GM18520 (cell line): ENCODE results near the gene CDH13.

Experiments
- ATAC-seq: cut with Tn5 transposase; IDR thresholded peaks from one replicate; pipeline ENCODE4 v1.9.1; 2021; ENCODE audit not compliant: unreplicated experiment

The CDH13 gene

DNA sequence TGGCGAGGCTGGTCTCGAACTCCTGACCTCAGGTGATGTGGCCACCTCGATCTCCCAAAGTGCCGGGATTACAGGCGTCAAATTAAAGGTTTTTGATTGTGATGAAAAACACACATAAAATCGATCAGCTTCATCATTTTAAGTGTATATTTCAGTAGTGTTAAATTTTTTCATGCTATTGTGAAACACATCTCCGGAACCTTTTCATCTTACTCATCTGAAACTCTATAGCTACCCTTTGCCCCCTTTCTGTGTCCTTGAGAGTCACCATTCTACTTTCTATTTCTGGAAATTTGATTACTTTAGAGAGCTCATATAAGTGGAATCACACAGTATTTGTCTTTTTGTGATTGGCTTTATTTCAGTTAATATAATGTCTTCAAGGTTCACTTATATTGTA is 702.7 kb downstream of the CDH13 start:
- ATAC-seq: no peak

DNA sequence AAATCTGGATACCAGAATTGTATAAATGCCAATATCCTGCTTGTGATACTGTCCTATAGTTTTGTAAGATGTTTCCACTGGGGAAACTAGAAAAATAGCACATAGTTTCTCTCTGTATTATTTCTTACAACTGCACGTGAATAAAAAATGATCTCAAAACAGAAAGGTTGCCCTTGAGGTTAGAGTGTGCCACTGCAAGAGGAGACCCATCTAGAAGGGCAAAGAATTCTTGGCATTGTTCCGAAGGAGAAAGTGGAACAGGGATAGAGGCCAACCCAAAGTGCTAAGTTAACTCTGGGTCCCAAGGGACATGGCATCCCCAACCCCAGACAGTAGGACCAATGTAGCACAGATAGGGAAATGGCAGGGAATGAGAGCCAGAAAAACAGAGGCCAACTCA is 703.5 kb downstream of the CDH13 start:
- no peak for ATAC-seq

DNA sequence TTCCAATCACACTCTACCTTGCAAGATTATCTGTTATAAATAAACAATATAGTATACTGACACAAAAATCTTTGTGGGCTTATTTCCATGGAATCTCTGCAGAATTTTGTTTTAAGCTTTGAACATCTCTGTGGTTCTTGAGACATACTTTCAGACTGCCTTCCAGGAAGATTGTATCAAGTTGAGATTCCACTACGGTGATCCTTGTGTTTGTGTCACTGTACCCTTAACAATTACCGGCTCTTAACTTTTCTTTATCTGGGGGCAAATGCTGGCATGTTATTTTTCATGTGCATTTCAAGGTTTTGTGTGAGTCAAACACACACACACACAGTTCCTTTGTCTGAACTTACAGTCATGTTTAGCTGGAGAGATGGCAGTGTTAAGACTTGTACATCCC is 708.3 kb downstream of the CDH13 start:
- no peak for ATAC-seq

DNA sequence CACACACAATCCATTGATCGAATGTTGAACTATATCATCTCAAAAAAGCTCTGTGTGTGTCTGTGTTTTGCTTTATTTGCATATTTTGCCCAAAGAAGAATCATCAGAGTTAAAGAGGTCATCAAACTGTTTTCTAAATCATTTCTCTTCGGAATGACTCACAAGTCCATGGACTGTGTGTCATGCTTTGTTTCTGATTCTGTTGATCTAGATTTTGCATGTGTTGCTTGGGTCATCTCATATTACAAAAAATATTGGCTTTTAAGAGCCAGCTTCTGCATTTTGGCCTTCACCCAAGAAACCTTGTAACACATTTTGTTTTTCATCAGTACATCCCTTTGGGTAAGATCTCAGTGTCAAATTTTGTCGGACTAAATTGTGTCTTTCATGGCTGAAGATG is 709.8 kb downstream of the CDH13 start:
- no peak for ATAC-seq

DNA sequence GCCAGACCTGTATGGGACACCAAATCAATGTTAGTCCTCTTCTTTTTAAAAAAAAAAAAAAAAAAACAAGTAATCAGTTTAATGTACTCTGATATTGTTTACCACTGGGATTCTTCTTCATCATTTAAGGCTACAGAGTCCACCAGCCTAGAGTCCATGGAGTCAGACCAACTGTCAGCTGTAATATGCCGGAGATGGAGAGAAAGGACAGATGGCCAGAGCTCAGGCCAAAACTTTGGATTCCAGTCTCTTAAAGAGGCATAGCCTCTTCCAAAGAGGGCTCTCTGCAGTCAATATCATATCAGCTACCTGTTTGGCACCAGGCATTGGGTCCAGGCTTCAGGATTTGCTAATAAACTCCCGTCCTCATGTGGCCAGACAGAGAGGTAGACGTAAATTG is 711.4 kb downstream of the CDH13 start:
- no peak for ATAC-seq

DNA sequence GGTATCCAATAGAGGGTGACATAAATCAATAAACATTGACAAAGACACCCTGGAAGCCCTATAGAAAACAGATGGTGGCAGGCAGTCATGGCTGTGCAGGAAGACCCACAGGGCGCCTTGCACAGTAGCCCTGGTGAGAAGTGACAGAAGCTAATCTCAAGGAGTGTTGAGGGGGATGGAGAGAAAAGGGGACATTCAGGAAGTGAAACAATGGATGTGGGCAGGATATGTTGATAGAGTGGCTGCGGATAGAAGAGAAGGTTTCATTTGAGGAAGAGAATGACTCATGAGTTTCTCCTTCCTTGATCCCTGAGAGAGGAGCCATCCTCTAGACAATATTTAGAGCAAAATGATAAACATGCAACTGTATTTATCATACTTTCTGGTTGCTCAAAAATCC is 712.2 kb downstream of the CDH13 start:
- ATAC-seq: no peak

DNA sequence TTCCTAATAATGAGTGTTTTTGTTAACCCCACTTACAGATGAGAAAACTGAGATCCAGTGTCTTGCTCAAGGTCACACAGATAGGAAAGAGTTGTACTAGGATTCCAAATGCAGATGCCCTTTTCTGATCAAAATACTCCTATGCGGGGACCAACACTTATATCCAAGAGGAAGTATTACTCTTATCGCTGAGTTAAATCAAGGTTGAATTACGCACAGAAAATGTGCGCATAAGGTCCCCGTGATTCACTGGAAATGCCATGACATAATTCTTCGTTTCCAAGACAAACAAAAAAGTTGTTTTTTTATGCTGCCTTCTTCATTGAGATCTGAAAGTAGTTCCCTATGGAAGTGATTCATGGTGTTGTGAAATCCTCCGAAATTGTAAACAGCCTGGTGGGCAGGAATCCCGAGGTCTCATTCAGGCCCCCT is 717.2 kb downstream of the CDH13 start:
- ATAC-seq: no peak

DNA sequence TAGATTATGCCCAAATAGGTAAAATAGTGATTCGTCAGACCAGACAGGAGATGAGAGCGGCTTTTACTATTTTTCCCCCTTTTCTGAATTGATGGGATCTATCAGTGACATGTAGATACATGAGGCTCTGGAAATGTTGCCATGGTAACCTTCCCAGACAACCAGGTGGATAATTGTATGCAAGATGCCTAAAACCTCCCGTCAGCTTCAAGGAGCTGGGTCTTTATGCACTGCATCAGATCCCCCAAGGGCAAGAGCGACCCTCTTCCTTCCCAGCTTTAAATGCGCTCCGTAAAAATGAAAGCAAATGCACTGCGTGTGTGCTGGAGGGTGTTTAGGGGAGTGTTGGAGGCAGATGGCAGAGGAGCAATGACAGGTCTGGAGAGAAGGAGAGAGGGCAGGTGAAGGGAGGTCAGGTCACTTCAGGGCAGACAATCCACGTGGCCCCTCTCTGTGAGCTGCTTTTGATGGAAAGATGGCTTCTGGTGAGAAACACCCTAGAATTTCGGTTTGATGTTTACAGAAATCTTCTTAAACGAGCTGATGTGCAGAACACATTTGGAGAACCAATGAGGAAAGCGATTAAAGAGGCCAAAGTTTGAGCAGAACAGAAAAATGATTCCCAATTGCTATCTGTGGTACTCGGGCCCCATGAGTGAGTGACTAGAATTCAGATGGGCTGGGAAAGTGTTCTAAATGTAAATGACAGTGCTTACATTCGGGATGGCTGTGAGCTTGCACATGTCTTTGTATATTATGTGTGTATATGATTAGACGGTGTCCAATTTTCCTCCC is 719.3 kb downstream of the CDH13 start:
- ATAC-seq: no peak

DNA sequence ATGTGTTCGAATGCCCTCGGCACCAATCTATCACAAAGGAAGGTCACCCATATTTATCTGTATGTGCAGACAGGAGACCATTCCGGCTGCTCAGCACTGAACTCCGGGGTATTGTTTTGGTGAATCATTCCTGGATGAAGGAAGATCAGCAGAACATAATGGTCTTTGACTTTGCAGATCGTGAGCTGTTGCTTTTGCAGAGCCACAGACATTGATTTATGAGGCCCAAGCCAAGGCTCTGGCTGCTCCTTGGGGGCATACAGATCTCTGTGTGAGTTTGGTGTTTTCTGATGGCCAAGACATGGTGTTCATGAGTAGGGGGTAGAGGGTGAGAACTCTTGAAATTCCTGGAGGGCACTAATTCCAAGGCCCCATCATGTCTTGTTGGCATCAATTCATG is 722.2 kb downstream of the CDH13 start:
- ATAC-seq: no peak

DNA sequence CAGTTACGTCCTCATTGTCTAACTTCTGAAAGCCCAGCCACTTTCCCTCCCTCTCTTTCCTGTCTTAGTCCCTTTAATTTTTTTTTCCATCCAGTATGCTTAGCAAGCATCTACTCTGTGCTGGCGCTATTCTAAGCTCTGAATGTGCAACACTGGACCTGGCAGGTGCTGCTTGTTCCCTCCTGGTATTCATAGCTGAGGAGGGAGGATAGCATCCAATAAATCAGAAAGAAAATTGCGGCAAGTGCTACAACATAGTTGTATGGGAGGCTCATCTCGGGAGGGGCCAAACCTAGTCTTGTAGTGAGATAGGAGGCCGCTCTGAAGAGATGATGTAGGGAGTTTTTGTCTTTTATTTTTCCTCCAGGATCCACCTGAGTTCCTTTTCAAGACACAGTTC is 723.7 kb downstream of the CDH13 start:
- no peak for ATAC-seq

DNA sequence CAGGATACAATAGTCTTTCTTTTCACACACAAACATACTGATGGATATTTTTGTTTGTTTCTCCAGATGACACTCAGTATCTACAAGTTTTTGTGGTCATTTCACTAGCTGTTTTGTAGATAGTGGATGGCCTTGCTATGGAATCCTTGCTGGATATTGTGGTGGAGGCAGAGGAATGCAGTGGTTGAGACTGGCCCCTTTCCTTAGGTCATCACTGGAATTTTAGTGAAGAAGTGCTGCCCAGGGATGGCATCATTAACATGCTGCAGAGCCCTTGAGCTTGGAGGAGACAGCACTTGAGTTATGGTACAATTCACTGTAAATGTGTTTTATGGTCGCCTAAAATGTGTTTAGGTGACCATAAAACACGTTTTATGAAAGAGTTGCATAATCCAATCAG is 725.1 kb downstream of the CDH13 start:
- ATAC-seq: no peak

DNA sequence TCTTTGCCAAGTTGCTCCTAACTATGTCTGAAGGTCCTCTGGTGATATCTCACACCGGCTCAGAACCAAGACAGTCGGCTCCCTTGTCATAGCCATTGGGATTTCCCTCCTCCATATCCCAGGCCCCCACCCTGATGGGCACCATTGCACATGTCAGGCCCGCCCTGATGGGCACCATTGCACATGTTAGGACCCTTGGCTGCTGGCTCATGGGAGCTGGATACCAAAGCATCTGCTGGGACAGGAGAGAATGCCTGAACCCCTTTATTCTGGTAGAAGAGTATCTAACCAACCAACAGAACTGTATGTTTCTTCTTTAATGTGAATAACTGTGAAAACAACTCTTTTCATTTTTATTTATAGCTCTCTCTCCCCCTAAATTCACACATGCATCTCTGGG is 726.5 kb downstream of the CDH13 start:
- ATAC-seq: no peak

DNA sequence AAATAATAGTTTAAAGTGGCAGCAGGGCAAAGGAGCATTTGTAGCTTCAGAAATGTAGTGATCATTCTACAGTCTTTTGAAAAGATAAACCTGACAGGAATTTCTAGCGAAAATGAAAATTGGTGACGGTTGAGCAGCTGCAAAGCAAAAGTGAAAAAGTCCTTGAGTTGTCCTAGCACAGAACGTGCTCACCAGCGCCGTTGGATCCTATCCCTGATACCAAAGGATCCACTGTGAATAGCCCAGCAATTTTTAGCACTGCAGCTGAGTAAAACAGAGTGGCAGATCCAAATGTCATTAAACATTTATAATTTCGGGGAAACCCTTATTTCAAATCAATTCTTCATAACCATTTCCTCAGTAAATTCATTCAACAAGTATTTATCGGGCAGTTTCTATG is 727.2 kb downstream of the CDH13 start:
- no peak for ATAC-seq

DNA sequence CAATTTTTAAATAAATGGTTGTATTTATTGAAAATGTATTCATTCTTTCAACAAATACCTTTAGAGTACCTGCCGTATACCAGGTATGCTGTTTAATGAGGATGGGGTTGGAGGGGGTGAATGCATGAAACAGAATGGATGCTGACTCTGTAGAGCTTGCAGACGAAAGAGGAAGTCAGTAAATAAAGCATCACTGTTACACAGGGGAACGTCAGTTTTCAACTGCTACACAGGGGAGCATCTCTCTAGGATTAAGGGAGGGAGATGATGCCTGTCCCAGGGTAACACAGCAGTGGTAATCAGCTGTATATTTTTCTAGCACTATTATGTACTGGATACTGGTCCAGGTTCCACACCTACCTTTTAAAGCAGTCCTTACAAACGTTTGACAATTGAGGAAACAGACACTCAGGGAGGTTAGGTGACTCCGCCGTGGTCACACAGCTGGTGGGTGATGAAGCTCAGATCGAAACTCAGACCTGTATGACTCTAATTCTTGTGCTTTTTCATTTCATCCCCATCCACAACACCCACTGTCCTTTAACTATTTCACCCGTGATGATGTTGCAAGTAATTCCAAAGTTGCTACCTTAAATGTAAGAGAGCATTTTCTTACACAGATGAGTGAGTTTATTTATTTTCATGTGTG is 728.9 kb downstream of the CDH13 start:
- ATAC-seq: no peak

DNA sequence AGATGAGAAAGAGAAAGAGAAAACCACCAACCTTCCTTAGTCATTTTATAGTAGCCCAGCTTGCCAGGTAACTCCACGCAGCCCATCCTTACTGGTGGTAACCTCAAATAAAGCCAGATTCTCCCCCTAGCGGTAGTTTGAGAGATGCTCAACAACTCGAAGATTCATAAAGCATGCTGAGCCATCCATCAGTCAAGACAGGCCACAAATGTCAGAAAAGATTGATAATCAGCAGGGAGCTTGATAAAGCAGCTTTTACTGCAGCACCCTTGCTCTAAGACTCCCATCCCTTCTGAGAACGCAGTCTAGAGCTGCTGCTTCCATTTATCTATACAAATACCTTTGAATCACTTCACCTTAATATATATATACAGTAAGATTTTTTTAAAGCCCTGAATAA is 729.5 kb downstream of the CDH13 start:
- no peak for ATAC-seq

DNA sequence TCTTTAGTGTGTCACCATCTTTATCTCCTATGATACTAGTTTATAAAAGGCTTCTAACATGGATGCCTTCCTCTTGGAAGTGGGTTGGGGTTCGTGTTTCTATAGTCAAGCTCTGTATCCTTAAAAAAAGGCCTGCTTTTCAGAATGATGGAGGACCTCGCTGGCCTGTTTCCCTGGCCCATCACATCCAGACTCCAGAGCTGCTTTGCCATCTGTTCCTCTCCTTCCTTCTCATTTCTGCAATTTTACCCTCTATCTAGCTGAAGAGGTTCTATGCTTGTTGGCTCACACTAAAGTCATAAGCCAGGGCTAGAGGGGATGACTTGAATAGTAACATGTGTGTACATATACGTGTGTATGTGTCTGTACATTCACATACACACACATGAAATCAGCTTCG is 730.2 kb downstream of the CDH13 start:
- ATAC-seq: no peak

DNA sequence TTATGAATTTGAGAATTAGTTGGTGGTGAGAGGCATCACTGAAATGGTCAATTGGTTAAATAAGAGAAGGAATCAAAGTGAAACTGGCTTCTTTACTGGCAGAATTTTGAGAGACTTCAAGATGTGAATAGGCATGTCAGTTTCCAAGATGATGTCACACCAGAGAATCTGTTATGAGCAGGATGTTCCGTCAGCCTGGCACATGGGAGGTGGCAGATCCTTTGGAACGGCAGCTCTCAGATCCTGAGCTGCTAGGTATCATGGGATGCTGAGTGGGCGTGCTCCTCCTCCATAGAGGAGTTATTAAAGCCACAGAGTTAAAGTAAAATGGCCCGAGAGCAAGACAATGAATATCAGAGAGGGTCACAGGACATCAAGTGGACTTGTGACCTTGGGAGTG is 736.8 kb downstream of the CDH13 start:
- no peak for ATAC-seq

DNA sequence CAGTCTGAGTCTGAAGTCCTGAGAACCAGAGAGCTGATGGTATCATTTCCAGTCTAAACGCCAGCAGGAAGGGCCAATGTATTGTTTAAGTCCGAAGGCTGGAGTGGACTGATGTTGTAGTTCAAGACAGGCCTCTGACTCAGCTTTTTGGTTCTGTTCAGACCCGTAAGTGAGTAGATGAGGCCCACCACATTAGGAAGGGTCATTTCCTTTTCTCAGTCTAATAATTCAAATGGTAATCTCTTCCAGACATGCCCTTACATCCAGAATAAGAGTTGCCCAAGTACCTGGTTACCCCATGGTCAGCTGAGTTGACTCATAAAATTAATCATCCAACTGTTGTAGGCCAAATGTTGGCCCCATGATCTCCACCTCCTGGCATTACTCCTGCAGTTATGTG is 738.4 kb downstream of the CDH13 start:
- ATAC-seq: no peak

DNA sequence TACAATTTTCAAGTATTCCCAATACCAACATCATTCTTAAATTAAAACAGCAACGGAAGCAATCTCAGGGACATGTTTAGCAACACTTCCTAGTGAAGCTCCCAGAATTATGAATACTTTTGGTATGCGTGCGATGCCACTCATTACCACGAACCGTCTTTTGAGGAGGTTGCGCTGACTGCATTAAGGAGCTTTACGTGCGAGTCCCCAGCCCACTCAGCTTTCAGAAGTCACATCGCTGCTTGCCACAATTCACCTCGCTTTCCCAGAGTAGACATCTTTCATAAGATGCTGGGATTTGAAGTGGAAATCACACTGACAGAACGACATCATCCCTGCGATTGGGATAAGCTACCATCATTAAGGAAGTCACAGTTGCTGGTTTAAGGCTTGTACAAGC is 739.5 kb downstream of the CDH13 start:
- no peak for ATAC-seq

DNA sequence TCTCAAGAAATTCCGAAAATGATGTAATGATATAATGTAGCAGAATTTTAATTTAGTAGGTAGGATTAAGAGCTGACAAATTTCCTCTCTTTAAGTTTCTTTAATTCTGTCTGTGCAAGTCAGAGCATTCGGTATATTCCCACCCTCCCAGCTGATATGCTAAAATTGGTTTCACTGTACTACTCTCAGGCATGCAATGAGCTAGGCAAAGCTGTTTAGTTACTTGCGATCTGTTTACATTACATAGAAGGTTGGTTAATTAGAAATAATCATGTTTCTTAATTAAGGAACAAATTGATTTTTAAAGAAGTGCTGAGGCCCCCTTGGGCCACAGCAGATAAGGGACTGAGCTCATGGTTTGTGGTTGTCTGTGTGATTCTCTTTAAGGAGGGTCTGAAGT is 748.2 kb downstream of the CDH13 start:
- no peak for ATAC-seq

DNA sequence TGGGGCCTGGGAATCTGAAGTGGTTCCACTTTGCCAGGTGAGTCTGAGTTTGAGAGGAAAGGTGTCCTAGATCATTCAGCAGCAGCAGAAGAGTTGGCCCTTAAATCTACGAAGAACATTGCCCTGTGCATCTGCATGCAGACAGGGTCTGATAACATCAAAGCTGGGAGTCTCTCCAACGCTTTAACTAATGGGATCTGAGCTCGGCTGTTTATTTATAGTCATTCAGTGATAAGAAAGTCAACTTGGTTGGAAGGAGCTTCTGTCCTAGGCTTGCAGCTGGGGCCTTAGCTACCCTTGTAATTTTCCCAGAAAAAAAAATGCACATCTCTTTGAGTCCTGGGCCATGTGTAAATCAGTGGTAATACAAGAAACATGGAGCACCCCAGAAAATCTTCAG is 763.0 kb downstream of the CDH13 start:
- ATAC-seq: no peak

DNA sequence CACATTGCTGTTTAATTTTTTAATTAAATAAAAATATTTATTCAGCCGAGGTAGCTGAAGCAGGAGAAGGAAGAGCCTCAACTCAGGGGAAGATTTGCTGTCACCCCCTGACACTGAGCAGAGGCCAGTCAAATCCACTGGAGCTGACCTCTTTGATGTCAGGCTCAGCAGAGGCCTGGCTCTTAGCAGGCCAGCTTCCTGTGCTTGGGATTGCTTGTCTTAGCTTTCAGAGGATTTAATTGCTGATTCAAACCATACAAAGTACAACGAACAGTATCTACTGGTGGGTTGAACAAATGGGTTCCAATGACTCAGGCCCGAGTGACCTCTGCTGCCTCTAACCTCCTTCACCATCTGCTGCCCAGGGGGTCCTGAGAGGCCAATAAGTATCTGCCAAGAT is 764.0 kb downstream of the CDH13 start:
- ATAC-seq: no peak

DNA sequence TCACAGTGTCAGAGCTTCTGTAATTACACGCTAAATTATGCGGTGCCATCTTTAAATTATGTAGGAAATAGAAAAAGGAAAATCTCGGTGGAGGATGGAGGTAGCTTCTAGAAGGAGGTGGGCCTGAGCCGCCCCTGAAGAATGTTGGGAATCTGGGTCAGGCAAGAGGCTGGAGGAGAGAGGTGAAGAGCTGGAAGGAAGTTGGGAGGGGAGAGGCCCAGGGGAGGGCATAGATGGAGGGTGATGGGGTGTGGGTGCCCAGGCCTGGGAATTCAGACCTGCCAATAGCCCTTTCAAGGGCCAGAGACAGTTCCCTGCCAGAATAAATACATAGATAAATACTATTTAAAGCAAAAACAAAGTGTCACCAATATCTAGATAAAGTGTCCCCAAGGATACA is 766.0 kb downstream of the CDH13 start:
- ATAC-seq: no peak
